GM23338 (cell line): ENCODE data around the gene MSMB.

ENCODE experiments used
- EZH2 ChIP-seq: fragments of 200-600 bp; sonication (generic); IDR thresholded peaks from one replicate; pipeline ENCODE4 v1.8.0; 2017; ENCODE audit warnings: antibody characterized with exemption, mild to moderate bottlenecking, low read depth; ENCODE audit not compliant: unreplicated experiment
- EZH2phosphoT487 ChIP-seq: fragments of 200-600 bp; sonication (generic); IDR thresholded peaks from one replicate; pipeline ENCODE4 v1.8.1; 2018; ENCODE audit warnings: antibody characterized with exemption; ENCODE audit not compliant: unreplicated experiment
- POLR2AphosphoS5 ChIP-seq: IDR thresholded peaks from 2 replicates; pipeline ENCODE4 v1.6.1; 2016; ENCODE audit warnings: antibody characterized with exemption, low read depth
- ZNF331 ChIP-seq: fragments of 250-450 bp; sonication (Bioruptor Pico); IDR thresholded peaks from 2 replicates; pipeline ENCODE4 v1.5.0; 2020; ENCODE audit warnings: low read depth, mild to moderate bottlenecking, moderate library complexity
- TF ChIP-seq, protein P1 (sequence below), 2 experiments: fragments of 200-600 bp in 1 of 2; sonication (generic) in 1 of 2; conservative IDR thresholded peaks; 2 replicates each; pipeline versions ENCODE4 v1.5.1 to v1.6.1; 2016 to 2017; ENCODE audit warnings: antibody characterized with exemption in 2 of 2, low read depth in 2 of 2, mild to moderate bottlenecking in 2 of 2, moderate library complexity in 1 of 2

DNA sequence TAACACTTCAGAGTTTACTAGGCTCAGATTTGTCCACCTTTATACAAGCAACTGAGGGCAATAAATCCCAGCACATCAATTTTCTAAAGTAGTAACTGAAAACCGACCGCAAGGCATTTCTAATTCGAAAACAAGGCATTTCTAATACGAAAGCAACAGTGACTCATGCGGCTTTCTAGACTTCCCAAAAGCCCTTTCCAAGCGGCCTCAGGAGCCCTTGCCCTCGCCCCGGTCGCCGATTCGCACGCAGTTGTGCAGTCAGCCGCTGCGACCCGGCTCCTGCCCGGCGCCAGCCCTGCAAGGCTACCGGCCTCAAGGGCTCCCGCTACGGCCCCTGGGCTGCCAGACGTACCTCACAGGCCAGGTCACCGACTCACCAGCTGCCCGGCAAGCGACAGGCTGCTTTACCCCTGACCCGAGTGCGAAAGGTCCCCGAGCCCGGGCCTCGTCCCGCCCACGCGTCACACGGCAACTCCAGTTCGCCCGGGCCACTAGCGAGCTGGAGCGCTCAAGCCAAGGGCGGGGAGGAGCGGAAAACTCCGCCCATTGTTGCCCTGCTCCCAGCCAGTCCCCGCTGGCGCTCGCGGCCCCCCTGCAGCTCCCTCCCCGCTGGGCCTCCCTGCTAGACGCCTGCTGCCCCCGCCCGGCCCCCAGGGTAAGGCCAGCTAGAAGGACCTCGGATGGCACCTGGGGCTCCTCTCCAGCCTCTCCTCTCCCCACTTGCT, 22.9 kb downstream of the MSMB start:
- TF ChIP-seq, protein P1, sequence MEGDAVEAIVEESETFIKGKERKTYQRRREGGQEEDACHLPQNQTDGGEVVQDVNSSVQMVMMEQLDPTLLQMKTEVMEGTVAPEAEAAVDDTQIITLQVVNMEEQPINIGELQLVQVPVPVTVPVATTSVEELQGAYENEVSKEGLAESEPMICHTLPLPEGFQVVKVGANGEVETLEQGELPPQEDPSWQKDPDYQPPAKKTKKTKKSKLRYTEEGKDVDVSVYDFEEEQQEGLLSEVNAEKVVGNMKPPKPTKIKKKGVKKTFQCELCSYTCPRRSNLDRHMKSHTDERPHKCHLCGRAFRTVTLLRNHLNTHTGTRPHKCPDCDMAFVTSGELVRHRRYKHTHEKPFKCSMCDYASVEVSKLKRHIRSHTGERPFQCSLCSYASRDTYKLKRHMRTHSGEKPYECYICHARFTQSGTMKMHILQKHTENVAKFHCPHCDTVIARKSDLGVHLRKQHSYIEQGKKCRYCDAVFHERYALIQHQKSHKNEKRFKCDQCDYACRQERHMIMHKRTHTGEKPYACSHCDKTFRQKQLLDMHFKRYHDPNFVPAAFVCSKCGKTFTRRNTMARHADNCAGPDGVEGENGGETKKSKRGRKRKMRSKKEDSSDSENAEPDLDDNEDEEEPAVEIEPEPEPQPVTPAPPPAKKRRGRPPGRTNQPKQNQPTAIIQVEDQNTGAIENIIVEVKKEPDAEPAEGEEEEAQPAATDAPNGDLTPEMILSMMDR (conservative IDR thresholded peaks at IDR 0.05; ENCODE audit: low read depth in 2 of 2) = peak in 1 of 2 experiments; percentile 39; a peak in 2 of 4 replicates
- TF ChIP-seq EZH2phosphoT487 (no peak), ZNF331 (CRISPR knock-in tag) (no peak), EZH2 (no peak), POLR2AphosphoS5 (peak; percentile 72)
